ENCODE measurements around the gene CEP68. TPM values are rescaled to one million over a fixed set of nuclear protein-coding genes. Genes with fewer than 3 reads are reported as not detected.

The CEP68 gene
- total RNA-seq, 2 experiments from 2014 or later: 6.0 to 6.3 TPM

- intact Hi-C loops (cut with micrococcal nuclease): no loop called here
- Mint-ChIP-seq H3K27ac (no peak overlapping the region), H3K4me3 (no peak overlapping the region), H3K4me1 (ENCODE audit: low read depth) (peaks cover 9% of the 10 kb centered on the region), H3K9me3 (no peaks in the 10 kb centered on the region), H3K36me3 (ENCODE audit: low read depth) (peaks cover 6% of the 10 kb centered on the region), H3K27me3 (no peaks in the 10 kb centered on the region)
- CTCF ChIA-PET: interaction anchor here (1.3 to 4.2 kb wide), 3 partner anchors 10 to 94 kb away, joined by 3 to 21 read pairs (median 16); no protein-coding TSS in a partner anchor
- no peak for DNase-seq
- no peak for TF ChIP-seq CTCF (IDR thresholded peaks at IDR 0.05)
- ATAC-seq: no peak
- POLR2A ChIA-PET: interaction anchor here (1.4 kb wide), 1 partner anchor 8 kb away, joined by 4 read pairs; no protein-coding TSS in a partner anchor
Measured at GRCh38 chr2:65075176-65075575, 19.0 kb downstream of the CEP68 start.

GRCh38 chr2:65075605-65076344 lies 19.6 kb downstream of the CEP68 start:
- ChIA-PET CTCF (interaction anchor here (3.6 to 4.2 kb wide), 2 partner anchors 11 to 94 kb away, joined by 16 to 21 read pairs; no protein-coding TSS in a partner anchor), POLR2A (interaction anchor here (0.7 kb wide), 1 partner anchor 11 kb away, joined by 4 read pairs; no protein-coding TSS in a partner anchor)
- Mint-ChIP-seq H3K27me3 (no peaks in the 10 kb centered on the region), H3K4me1 (ENCODE audit: low read depth) (peaks cover 3% of the 10 kb centered on the region), H3K27ac (no peak overlapping the region), H3K9me3 (no peaks in the 10 kb centered on the region), H3K36me3 (ENCODE audit: low read depth) (peaks cover 9% of the 10 kb centered on the region), H3K4me3 (no peak overlapping the region)
- intact Hi-C loops (cut with micrococcal nuclease): no loop called here
- TF ChIP-seq CTCF (IDR thresholded peaks at IDR 0.05): no peak
- DNase-seq (no peak), ATAC-seq (no peak)

GRCh38 chr2:65076345-65076710 lies 20.1 kb downstream of the CEP68 start:
- POLR2A ChIA-PET: interaction anchor here (0.7 kb wide), 1 partner anchor 11 kb away, joined by 4 read pairs; no protein-coding TSS in a partner anchor
- Mint-ChIP-seq H3K27ac (no peak overlapping the region), H3K27me3 (no peaks in the 10 kb centered on the region), H3K4me1 (ENCODE audit: low read depth) (no peaks in the 10 kb centered on the region), H3K36me3 (ENCODE audit: low read depth) (peaks cover 12% of the 10 kb centered on the region), H3K9me3 (no peaks in the 10 kb centered on the region), H3K4me3 (no peak overlapping the region)
- CTCF ChIA-PET: interaction anchor here (3.6 to 4.2 kb wide), 2 partner anchors 12 to 93 kb away, joined by 16 to 21 read pairs; no protein-coding TSS in a partner anchor
- no peak for TF ChIP-seq CTCF (IDR thresholded peaks at IDR 0.05)
- intact Hi-C loops (cut with micrococcal nuclease): no loop called here
- DNase-seq: no peak
- no peak for ATAC-seq

- Mint-ChIP-seq H3K27ac (no peak overlapping the region), H3K9me3 (no peaks in the 10 kb centered on the region), H3K4me1 (ENCODE audit: low read depth) (peaks cover 8% of the 10 kb centered on the region), H3K4me3 (no peak overlapping the region), H3K27me3 (no peaks in the 10 kb centered on the region), H3K36me3 (ENCODE audit: low read depth) (peaks cover 19% of the 10 kb centered on the region)
- TF ChIP-seq CTCF (IDR thresholded peaks at IDR 0.05): no peak
- POLR2A ChIA-PET: no interaction called here
- ATAC-seq: no peak
- intact Hi-C loops (cut with micrococcal nuclease): no loop called here
- no peak for DNase-seq
- CTCF ChIA-PET: interaction anchor here (1.0 to 4.2 kb wide), 3 partner anchors 11 to 92 kb away, joined by 3 to 16 read pairs (median 10); no protein-coding TSS in a partner anchor
Measured at GRCh38 chr2:65077898-65078297, 21.7 kb downstream of the CEP68 start.

GRCh38 chr2:65079017-65079416 lies 22.8 kb downstream of the CEP68 start:
- Mint-ChIP-seq H3K36me3 (ENCODE audit: low read depth) (peaks cover 28% of the 10 kb centered on the region), H3K9me3 (no peaks in the 10 kb centered on the region), H3K27me3 (no peaks in the 10 kb centered on the region), H3K27ac (no peak overlapping the region), H3K4me1 (ENCODE audit: low read depth) (peaks cover 9% of the 10 kb centered on the region), H3K4me3 (no peak overlapping the region)
- no peak for DNase-seq
- POLR2A ChIA-PET: interaction anchor here (1.5 kb wide), 1 partner anchor 9 kb away, joined by 6 read pairs; no protein-coding TSS in a partner anchor
- intact Hi-C loops (cut with micrococcal nuclease): no loop called here
- TF ChIP-seq CTCF (IDR thresholded peaks at IDR 0.05): no peak
- ATAC-seq: no peak
- CTCF ChIA-PET: interaction anchor here (1.1 to 4.2 kb wide), 4 partner anchors 11 to 108 kb away, joined by 4 to 16 read pairs (median 8); no protein-coding TSS in a partner anchor

Data from activated CD8-positive, alpha-beta T cell treated with anti-CD3 and anti-CD28 coated beads for 36 hours (primary cell).